Astrocyte (in vitro differentiated cells and primary cell): ENCODE data around the gene SNUPN. TPM values are rescaled to one million over a fixed set of nuclear protein-coding genes. Genes with fewer than 3 reads are reported as not detected.

Experiments
- DNase-seq: peaks from one replicate; pipeline ENCODE4 v3.0.0-alpha.2; 2010; ENCODE audit warnings: low read depth
- FAIRE-seq: peaks from 2 replicates; lab custom pipeline; 2011; peaks lifted over from hg19 to GRCh38; lab: Jason Lieb, UNC
- H2AFZ ChIP-seq: 2 replicates; pipeline ENCODE4 v1.6.0; 2012; ENCODE audit warnings: low read depth, low read length, inconsistent platforms
- H3K27ac ChIP-seq: 2 replicates; pipeline ENCODE4 v1.5.1; 2011; ENCODE audit warnings: low read depth, low read length, inconsistent platforms
- H3K27me3 ChIP-seq: 2 replicates; pipeline ENCODE4 v1.6.0; 2011; ENCODE audit warnings: low read length, inconsistent platforms; ENCODE audit not compliant: insufficient read depth
- H3K36me3 ChIP-seq: 2 replicates; pipeline ENCODE4 v1.5.1; 2011; ENCODE audit warnings: low read length, inconsistent platforms; ENCODE audit not compliant: insufficient read depth
- H3K4me1 ChIP-seq: 2 replicates; pipeline ENCODE4 v1.5.1; 2011; ENCODE audit warnings: low read length, inconsistent platforms; ENCODE audit not compliant: insufficient read depth
- H3K4me2 ChIP-seq: 2 replicates; pipeline ENCODE4 v1.6.0; 2012; ENCODE audit warnings: low read length, inconsistent platforms
- H3K4me3 ChIP-seq: 2 replicates; pipeline ENCODE4 v1.5.1; 2011; ENCODE audit warnings: low read depth, mild to moderate bottlenecking, low read length, inconsistent platforms; ENCODE audit not compliant: insufficient read depth
- H3K79me2 ChIP-seq: 2 replicates; pipeline ENCODE4 v1.6.0; 2012; ENCODE audit warnings: mild to moderate bottlenecking, low read length, inconsistent platforms; ENCODE audit not compliant: insufficient read depth
- H3K9ac ChIP-seq: 2 replicates; pipeline ENCODE4 v1.6.0; 2012; ENCODE audit warnings: mild to moderate bottlenecking, low read length, inconsistent platforms
- H3K9me3 ChIP-seq: 2 replicates; pipeline ENCODE4 v1.5.1; 2012; ENCODE audit warnings: low read depth, mild to moderate bottlenecking, low read length, inconsistent platforms; ENCODE audit not compliant: insufficient read depth
- H4K20me1 ChIP-seq: 2 replicates; pipeline ENCODE4 v1.6.0; 2012; ENCODE audit warnings: low read length, inconsistent platforms; ENCODE audit not compliant: insufficient read depth
- H3K27ac Mint-ChIP-seq: one replicate; pipeline ENCODE4 v1.8.0; 2021; ENCODE audit warnings: mild to moderate bottlenecking, mixed read lengths; ENCODE audit not compliant: unreplicated experiment
- H3K27me3 Mint-ChIP-seq: one replicate; pipeline ENCODE4 v1.8.0; 2021; ENCODE audit warnings: low read depth, mixed read lengths; ENCODE audit not compliant: unreplicated experiment
- H3K36me3 Mint-ChIP-seq: one replicate; pipeline ENCODE4 v1.8.0; 2021; ENCODE audit warnings: low read depth, mixed read lengths; ENCODE audit not compliant: unreplicated experiment
- H3K4me1 Mint-ChIP-seq: one replicate; pipeline ENCODE4 v1.8.0; 2021; ENCODE audit warnings: low read depth, mixed read lengths; ENCODE audit not compliant: unreplicated experiment
- H3K4me3 Mint-ChIP-seq: one replicate; pipeline ENCODE4 v1.8.0; 2021; ENCODE audit warnings: mild to moderate bottlenecking, moderate library complexity, mixed read lengths; ENCODE audit not compliant: unreplicated experiment
- H3K9me3 Mint-ChIP-seq: one replicate; pipeline ENCODE4 v1.8.0; 2021; ENCODE audit warnings: mild to moderate bottlenecking, mixed read lengths; ENCODE audit not compliant: unreplicated experiment
- EZH2 ChIP-seq: IDR thresholded peaks from 2 replicates; pipeline ENCODE4 v1.6.1; 2012; ENCODE audit warnings: mild to moderate bottlenecking, low read length, inconsistent platforms; ENCODE audit not compliant: insufficient read depth
- total RNA-seq: library from RNA; stranded (reverse); gene quantifications from 2 replicates; pipeline ENCODE4 v1.2.1, GENCODE V29; 2021
- TF ChIP-seq, protein P1 (sequence below): IDR thresholded peaks from 2 replicates; pipeline ENCODE4 v1.5.1; 2011; ENCODE audit warnings: low read depth, mild to moderate bottlenecking, inconsistent platforms, low read length, moderate library complexity; ENCODE audit not compliant: insufficient read depth

SNUPN gene
- total RNA-seq, 1 donor from 2014 or later, result 15.9 TPM

- Histone ChIP-seq H3K27me3 (no peaks in the 10 kb centered on the region), H3K4me1 (peaks cover 29% of the 10 kb centered on the region), H3K27ac (no peak overlapping the region), H3K4me3 (no peak overlapping the region), H3K9ac (no peak overlapping the region), H3K79me2 (peaks cover 74% of the 10 kb centered on the region), H3K9me3 (no peaks in the 10 kb centered on the region), H3K36me3 (peaks cover 4% of the 10 kb centered on the region), H3K4me2 (no peak overlapping the region), H2AFZ (no peak overlapping the region), H4K20me1 (peaks cover 73% of the 10 kb centered on the region)
- H3K27ac Mint-ChIP-seq, result no peak overlapping the region
- DNase-seq (no peak), FAIRE-seq (no peak)
- peaks cover 34% of the 10 kb centered on the region for H3K4me1 Mint-ChIP-seq
- H3K9me3 Mint-ChIP-seq, result no peaks in the 10 kb centered on the region
- peaks cover 19% of the 10 kb centered on the region for H3K36me3 Mint-ChIP-seq
- no peak for TF ChIP-seq EZH2
- TF ChIP-seq, protein P1, sequence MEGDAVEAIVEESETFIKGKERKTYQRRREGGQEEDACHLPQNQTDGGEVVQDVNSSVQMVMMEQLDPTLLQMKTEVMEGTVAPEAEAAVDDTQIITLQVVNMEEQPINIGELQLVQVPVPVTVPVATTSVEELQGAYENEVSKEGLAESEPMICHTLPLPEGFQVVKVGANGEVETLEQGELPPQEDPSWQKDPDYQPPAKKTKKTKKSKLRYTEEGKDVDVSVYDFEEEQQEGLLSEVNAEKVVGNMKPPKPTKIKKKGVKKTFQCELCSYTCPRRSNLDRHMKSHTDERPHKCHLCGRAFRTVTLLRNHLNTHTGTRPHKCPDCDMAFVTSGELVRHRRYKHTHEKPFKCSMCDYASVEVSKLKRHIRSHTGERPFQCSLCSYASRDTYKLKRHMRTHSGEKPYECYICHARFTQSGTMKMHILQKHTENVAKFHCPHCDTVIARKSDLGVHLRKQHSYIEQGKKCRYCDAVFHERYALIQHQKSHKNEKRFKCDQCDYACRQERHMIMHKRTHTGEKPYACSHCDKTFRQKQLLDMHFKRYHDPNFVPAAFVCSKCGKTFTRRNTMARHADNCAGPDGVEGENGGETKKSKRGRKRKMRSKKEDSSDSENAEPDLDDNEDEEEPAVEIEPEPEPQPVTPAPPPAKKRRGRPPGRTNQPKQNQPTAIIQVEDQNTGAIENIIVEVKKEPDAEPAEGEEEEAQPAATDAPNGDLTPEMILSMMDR, result no peak
- peak overlapping the region; percentile 35 for H3K4me3 Mint-ChIP-seq
- no peaks in the 10 kb centered on the region for H3K27me3 Mint-ChIP-seq
Measured at GRCh38 chr15:75656331-75656730, 30.8 kb upstream of the SNUPN start.

DNA sequence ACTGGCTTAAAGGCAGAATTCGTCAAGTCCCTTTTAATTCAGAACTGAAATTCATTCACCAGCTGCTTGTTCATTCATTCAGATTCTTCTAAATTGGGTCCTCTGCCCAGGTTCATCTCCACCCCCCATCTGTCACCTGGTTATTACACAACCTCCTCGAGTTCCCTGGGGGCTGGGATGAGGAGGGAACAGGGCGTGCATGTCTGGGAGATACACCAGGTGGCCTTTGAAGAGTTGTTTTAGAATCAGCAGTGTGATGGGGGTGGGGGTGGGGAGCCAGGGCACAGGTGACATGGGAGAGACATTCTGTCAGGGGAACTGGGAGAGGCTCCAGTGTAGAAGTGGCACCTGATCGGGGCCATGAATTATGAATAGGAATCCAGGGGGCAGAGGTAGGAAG, 30.4 kb upstream of the SNUPN start:
- Mint-ChIP-seq H3K36me3 (peaks cover 23% of the 10 kb centered on the region), H3K27ac (no peak overlapping the region)
- peaks cover 4% of the 10 kb centered on the region for H3K36me3 ChIP-seq

More for the DNA sequence above, 30.4 kb upstream of the SNUPN start:
- H3K27ac ChIP-seq, result no peak overlapping the region
- Mint-ChIP-seq H3K27me3 (no peaks in the 10 kb centered on the region), H3K4me1 (peaks cover 37% of the 10 kb centered on the region), H3K4me3 (peak overlapping the region; percentile 35), H3K9me3 (no peaks in the 10 kb centered on the region)
- H3K9me3 ChIP-seq, result no peaks in the 10 kb centered on the region
- DNase-seq, result no peak
- FAIRE-seq, result no peak
- H3K9ac ChIP-seq, result no peak overlapping the region
- peaks cover 77% of the 10 kb centered on the region for H4K20me1 ChIP-seq
- H2AFZ ChIP-seq, result no peak overlapping the region
- no peaks in the 10 kb centered on the region for H3K27me3 ChIP-seq
- peaks cover 78% of the 10 kb centered on the region for H3K79me2 ChIP-seq
- no peak overlapping the region for H3K4me3 ChIP-seq
- TF ChIP-seq EZH2, result no peak
- TF ChIP-seq, protein P1, result no peak
- H3K4me1 ChIP-seq, result peaks cover 30% of the 10 kb centered on the region
- H3K4me2 ChIP-seq, result no peak overlapping the region
